HG03520 (cell line): ENCODE results near the gene TBC1D2B.

ENCODE experiments used
- ATAC-seq: cut with Tn5 transposase; IDR thresholded peaks from one replicate; pipeline ENCODE4 v1.9.1; 2021; ENCODE audit warnings: mild to moderate bottlenecking, moderate library complexity; ENCODE audit not compliant: unreplicated experiment

The TBC1D2B gene

DNA sequence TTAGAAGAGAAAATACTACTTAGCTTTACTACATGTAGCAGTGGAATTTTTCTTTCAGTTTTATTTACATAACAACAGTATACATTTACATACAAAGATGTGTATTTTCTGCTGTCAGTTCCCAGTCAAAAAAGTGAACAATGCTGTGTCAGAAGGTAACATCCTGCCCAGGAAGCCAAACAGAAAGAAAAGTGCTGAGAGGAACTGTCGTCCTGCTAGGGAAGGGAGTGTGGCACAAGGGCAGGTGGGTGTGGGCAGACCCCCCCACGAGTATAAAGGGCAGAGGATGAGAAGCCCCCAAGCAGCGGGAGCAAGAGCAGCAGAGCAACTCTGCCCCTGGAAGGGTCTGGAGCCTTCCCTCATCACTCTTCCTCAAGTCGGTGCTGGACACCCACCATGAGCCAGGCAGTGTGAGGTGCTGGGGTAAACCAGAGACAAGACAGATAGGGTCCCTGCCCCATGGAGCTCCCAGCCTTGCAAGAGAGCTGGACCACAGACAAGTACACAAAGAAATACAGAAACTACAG lies 39.7 kb downstream of the TBC1D2B start:
- ATAC-seq = no peak

DNA sequence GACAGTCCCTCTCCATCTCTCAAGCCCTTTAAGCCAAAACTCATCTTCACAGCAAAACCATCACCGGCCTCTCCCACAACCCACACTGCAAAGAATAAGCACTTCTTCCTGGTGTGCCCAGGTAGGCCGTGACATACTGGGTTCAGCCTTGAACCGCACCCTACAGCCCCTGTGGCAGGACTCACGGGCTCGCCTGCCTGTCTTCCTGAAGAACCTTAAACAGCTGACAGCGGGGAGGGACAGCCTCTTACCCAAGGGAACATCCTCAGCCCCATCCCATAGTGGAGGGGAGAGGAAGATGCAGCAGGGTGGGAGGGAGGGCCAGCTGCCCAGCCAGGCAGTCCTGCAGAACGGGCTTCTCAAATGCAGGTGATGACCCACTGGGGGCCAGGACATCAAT lies 40.2 kb downstream of the TBC1D2B start:
- ATAC-seq = no peak

DNA sequence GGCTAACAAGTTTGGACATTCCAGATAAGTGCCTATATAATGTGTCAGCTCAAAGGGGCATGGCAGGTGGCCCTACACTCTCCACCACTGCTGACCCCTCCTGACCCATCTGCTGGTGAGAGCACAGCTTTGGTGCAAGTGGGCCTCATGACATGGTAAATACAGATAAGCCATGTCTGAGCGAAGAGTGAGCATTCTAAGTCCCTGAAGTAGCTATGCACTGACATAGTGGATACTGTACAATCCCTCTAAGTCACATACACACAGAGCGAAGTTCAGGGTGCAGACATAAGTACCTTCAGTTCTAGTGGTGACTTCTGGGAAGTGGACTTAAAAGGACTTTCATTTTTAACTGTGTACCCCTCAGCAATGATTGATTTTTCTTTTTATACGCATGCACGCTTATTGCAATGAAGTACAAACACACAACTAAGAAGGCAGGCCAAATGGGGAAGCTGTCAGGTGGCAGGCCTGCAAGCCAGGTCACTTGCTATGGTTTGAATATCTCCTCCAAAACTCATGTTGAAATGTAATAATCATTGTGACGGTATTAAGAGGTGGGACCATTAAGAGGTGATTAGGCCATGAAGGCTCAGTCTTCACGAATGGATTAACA lies 41.5 kb downstream of the TBC1D2B start:
- ATAC-seq = no peak

DNA sequence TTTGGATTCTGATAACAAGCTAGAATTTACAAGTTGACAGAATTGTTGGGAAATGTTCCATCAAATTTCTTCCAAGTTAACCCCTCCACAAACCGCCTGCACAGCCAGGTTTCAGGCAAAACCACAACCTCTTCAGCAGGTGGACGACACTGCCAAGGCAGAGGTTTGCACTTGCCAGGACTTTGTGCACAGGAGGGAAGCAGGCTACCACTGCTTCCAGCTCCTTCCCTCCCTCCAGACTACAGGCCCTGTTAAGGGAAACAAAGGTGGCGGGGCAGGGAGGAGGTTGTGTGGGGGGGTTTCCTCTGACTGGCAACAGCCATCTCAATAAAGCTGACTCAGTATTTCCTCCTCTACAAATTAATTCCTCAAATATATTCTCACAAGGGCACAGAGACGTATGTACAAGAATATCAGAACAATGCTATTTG lies 42.2 kb downstream of the TBC1D2B start:
- no peak for ATAC-seq

DNA sequence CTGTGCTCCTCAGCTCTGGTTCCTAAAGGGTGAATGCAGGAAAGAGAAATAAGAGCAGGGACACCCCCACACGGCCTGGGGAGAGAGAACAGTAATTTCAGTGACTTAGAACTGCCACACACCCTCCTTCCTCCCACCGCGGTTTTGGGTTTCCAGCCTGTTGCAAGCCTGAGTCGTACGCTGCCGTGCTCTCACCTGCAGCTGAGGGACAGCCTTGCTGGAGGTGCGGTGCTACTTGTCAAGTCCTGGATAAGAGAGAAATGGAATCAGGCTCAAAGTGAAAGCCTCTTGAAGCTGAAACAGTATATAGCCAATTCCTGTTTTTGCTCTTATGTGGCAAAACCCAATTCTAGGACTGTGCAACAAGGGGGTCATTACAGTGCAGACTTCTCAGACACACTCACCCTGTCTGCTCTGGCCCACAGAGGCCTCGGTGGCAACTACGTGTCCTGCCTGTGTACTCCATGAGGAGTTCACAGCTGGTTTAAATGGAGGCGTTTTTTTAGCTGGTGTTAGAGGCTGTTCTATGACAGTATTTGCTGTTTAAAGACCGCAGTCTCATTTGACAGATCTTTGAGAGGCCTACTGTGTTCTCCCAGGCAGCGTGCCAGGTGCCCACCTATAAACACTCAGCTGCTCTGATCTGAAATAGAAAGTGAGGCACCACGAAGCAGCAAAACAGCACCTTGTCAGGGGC lies 42.9 kb downstream of the TBC1D2B start:
- ATAC-seq = peak; percentile 43

DNA sequence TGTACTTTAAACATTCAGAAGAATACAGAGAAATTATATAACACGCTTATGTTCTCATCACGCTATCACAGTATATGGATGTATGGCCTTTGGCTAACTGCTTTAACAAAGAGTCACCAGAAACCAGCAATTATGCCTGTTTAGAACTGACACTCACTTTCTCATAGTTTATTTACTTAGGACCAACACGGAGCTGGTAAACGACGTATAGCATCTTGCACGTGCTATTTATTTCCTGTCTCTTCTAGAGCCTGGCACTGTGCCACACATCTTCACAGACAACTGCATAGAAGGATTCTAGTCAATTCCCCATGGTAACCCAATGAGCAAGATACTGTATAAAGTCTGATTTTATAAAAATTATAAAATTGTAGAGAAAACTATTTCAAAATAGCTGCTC lies 43.6 kb downstream of the TBC1D2B start:
- ATAC-seq = no peak

DNA sequence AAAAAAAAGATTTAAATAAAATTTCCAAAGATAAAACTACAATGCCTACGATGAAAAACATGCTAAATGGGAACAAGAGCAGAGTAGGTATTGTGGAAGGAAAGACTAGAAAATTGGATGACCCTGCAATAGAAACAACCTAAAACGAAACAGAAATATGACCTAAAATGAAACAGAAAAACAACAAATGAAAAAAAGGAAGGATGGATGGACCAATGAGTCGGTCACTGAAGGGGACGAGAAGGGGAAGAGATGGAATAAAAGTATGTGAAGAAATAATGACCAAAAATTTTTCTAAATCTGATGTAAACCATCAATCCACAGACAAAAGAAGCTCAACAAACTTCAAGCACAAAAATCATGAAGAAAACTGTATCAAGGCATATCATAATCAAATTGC lies 44.8 kb downstream of the TBC1D2B start:
- ATAC-seq = no peak

DNA sequence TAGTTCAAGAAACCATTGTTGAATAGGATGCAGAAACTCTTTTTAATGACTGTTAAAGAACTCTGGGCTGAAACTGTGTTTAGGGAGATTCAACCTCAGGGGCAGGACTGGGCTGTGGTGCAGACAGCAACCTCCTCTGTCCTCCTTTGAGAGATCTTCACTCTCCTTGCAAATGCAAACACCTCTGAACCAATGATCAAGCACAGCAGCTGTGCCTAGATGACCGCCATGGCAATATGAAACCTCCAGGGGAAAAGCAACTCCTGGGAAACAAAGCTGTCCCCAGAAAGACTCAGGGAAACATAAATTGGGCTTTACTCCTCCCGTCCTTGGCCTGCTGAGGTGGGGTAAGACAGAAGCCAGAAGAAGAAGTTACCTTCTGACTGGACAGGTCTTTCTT lies 52.6 kb downstream of the TBC1D2B start:
- no peak for ATAC-seq

DNA sequence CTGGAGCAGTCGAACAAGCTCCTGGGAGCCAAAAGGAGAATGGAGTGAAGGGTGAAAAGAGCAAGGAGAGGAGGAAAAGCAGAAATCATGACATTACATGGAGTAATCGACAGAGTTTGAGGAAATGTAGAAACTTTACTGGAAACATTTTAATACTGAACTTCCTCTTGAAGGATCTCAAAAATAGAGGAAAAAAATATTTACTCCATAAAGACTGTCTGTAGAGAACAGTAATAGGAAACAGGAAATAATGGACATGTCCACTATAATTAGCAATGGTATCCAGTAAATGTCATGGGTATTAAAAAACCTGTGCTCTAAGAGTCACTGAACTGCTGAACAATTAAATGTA lies 53.0 kb downstream of the TBC1D2B start:
- no peak for ATAC-seq

DNA sequence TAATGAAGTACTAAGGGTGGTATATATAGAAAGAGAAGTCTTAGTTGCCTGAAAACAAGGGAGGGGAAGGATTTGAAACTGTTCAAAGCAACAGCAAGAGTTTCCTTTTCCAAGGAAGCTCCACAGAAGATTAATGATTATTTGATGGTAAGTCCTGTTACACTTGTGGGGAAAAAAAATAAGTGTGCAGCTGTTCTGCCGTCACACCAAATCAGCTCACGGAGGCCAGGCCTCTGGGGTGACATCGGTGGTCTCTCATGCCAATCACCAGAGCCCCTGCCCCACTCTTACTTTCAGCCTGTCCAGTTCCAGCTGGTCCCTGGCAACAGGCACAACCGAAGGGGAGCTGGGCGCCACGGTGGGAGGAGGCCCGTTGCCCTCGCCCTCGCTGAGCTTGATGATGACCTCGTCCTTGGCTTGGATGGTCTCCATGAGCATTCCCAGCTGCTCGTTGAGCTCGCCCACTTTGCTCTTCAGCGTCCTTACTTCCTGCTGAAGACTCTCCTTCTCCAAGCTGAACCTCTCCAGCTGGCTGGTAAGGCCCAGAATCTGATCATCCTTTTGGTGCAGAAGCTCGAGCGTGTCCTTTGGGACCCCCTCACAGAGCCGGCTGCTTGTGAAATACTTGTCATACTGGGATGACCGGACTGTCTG lies 53.5 kb downstream of the TBC1D2B start:
- ATAC-seq = no peak

DNA sequence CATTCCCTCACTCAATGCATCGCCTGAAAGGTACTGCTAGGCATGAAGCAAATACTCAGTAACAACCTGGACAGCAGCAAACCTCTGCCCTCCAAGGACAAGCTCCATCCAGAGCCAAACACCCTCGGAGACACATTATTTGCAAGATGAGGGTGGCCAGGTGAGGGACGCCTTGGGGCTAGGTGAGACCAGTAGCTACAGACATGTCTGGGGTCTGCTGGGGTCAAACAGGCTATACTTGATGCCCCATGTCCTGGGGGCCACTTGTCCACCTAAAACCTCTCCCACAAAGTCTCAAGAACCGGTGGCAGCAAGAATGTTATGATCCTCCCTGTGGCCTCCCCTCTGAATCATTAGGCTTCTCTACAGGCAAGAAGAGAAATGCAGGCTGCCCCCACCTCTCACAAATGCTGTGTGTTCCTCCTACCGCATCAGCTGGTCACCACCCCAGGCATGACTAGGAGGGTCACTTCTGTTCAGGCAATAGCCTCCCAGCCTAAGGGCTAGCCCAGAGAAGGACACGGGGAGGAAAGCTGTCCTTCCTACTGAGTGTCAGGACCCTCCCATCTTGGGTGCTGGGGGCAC lies 54.3 kb downstream of the TBC1D2B start:
- ATAC-seq = no peak

DNA sequence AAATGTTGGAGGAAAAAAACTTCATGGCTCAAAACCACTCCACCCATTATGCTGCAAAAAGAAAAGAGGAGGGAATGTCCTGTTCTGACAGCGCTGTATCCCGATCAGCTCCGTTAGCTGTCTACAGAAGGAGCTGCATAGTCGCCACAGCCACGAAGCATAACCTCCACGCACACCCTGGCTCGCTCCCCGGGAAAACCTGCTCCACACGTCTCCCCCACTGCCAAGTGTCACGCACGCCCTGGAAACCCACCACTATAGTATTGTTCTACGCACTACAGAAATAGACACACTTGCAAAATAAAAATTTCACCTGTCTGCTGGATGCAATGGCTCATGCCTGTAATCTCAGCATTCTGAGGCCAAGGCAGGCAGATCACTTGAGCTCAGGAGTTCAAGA lies 55.8 kb downstream of the TBC1D2B start:
- ATAC-seq = no peak

DNA sequence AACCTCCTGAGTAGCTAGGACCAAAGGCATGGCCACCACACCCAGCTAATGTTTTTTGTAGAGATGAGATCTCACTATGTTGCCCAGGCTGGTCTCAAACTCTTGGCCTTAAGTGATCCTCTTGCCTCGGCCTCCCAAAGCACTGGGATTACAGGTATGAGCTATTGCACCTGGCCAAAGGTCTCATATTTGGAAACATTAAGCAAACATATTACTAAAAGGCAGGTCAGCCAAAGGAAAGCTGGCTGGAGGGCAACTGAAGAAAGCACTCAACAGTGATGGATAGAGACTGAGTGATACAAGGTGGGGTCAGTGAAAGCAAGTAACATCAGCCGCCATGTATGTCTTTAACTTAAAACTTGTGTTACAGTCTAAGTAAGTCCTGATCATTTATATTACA lies 57.5 kb downstream of the TBC1D2B start:
- ATAC-seq = no peak

DNA sequence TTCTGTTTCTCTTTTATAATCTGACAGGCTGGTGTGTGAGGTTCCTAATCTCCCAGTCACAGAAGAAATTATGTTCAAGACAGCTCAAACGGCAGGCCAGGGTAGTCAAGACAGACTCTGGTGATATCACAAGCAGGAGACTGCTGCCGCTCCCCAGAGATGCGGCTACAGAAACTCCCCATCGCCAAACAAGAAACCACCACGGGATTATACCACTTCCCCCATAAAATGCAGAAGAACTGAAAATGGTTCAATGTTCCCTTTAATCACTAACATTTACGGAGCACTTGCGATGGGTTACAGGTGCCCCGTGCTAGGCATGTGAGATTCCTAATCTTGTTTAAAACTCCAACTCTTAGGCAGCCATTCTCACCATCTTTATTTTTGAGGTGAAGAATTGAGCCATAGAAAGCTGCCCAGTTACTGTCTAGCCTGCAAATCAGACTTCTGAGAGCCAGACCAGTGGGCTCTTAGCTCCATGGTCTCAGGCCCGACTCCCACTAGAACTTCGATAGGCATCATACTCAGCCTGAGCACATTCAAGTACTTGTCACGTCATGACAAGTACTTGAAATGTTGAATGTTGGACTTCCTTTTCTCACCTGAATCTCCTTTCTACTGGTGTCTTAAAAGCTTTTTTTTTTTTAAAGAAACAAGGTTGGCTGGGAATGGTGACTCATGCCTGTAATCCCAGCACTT lies 58.4 kb downstream of the TBC1D2B start:
- ATAC-seq = no peak

DNA sequence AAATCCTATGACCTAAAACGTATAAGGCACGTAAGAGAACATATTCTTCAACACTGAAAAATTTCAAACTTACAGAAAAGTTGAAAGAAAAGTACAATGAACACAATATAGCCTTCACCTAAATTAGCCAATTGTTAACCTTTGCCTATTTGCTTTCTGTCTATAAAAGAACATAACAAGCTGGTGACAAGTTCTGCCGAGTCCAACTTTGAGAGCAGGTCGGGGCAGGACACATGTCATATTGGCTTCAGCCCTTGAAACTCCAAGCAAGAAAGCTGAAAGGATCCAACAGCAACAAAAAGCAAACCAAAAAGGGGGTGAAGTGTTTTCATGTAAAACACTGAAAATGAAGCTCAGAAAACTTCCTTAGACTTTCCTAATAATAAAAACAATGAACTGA lies 59.1 kb downstream of the TBC1D2B start:
- no peak for ATAC-seq

DNA sequence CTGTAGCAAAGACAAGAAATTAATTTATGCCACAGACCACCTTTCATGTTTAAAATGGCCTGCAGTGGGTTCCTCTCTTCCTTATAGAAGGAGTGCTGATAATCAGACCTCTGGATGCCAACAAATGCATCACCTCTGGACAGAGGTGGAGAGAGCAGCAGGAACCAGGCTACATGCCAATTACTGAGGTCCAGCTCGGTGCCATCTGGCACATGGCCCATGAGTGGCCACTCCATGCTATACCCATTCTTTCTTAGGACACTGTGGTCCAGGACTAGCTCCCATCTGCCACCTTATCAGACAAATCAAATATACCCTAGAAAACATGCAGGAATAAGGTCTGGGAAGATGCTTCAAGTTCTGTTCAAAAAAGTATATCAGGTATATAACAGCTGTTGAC lies 60.7 kb downstream of the TBC1D2B start:
- ATAC-seq = no peak

DNA sequence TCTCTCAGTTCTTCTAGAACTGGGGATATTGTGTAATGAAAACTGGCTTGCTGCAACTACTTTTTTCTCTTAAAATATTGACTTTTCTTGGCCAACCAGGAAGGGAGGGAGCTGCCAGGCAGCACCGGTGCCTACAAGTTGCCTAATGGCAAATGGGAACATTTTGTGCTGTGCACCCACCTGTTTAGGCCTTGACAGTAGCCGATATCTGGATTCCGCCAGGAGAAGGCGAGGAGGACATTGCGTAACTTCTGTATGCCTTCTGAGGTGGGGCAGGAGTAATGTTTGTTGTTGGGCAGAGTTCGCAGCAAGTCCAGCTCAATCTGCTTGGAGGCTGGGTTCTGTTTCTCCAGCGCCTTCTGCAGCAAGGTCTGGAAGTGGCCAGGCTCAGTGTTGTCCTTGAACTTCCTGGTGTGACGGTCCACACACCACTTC lies 64.9 kb downstream of the TBC1D2B start:
- no peak for ATAC-seq

DNA sequence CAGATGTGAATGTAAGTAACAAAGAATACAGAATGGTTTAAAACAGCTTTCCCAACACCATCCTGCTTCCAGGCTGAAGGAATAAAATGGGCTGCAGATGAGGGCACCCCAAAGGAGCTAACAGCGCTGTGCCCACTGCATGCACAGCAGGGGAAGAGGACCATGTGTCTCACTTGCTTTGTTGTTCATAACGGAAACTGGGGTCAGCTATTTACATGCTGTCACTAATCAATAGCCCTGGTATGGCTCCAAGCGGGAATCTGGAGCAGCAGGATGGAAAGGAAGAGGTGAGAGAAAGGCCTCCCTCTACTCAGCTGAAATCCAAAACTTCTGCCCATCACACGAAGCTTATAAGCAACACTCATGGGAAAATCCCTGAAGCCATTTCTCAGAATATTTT lies 67.4 kb downstream of the TBC1D2B start:
- ATAC-seq = no peak

DNA sequence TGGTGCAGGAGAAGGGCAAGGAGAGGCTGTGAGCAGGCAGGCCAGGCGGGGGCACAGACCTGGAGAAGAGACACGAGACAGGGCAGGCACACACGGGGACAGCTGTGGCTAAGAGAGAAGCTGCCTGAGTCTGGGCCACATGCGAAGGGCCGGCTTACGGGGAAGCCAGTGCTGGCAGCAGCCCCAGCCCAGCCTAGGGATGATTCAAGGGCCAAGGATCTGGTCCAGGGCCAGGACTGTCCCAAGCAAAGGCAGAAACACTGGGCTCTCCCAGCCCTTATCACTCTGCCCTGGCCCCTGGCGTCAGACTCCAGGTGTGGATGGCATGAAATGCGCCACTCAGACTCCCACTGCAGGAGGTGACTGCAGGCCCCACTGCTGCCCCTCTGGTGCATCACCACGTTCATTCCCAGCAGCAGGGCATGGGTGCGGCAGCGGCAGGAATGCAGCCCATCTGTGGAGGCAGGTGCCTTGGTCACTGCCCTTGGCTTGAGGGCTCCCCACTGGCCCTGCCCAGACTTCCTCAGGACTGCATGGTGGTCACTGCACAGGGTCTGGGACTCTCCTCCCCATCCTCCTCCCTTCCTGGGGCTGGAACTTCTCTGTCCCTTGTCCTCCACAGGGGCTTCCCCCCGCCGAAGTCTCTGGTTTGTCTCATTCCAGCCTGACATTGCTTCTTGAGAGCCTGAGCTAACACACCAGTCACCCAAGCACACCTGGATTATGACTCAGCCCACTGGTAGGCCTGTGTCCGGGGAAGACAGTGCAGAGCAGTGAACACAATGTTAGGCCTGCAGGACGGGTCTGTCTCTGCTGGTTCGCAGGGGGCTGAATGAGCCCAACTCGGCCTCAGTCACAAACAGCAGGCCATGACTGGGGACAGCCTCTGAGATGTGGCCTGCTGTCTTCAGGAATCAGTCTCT lies 69.3 kb downstream of the TBC1D2B start:
- ATAC-seq = no peak
